Measurements from ENCODE around the gene PTPRN2. TPM values are rescaled to one million over a fixed set of nuclear protein-coding genes. Genes with fewer than 3 reads are reported as not detected.
A peak's percentile ranks its signal among the peaks of the same experiment; 100 is the strongest.

Gene PTPRN2
- total and polyA plus RNA-seq, 7 donors: 0.47 to 0.82 (median 0.51) TPM

GRCh38 chr7:157543276-157543675 is 1044.3 kb downstream of the PTPRN2 start:
- no peak overlapping the region for H3K4me3 ChIP-seq
- H3K36me3 ChIP-seq (ENCODE audit: insufficient read depth in 1 of 2, low read depth in 1 of 2): no peaks in the 10 kb centered on the region
- intact Hi-C loops (cut with DNase I): no loop called here
- peaks cover 0 to 7% (median 2%) of the 10 kb centered on the region in 3 donors for H3K27me3 ChIP-seq (ENCODE audit: insufficient read depth in 3 of 3, low read length in 2 of 3)
- TF ChIP-seq, protein P1, sequence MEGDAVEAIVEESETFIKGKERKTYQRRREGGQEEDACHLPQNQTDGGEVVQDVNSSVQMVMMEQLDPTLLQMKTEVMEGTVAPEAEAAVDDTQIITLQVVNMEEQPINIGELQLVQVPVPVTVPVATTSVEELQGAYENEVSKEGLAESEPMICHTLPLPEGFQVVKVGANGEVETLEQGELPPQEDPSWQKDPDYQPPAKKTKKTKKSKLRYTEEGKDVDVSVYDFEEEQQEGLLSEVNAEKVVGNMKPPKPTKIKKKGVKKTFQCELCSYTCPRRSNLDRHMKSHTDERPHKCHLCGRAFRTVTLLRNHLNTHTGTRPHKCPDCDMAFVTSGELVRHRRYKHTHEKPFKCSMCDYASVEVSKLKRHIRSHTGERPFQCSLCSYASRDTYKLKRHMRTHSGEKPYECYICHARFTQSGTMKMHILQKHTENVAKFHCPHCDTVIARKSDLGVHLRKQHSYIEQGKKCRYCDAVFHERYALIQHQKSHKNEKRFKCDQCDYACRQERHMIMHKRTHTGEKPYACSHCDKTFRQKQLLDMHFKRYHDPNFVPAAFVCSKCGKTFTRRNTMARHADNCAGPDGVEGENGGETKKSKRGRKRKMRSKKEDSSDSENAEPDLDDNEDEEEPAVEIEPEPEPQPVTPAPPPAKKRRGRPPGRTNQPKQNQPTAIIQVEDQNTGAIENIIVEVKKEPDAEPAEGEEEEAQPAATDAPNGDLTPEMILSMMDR (IDR thresholded peaks at IDR 0.05): no peak
- DNase-seq (peak in 1 of 2 donors; percentile 45), ATAC-seq (no peak)
- H3K27ac ChIP-seq: no peak overlapping the region
- H3K4me1 ChIP-seq: no peaks in the 10 kb centered on the region
- 88 to 91% (median 91%) methylated on average over 11 of the region's 11 CpGs for WGBS, 3 donors
- no peaks in the 10 kb centered on the region for H3K9me3 ChIP-seq

GRCh38 chr7:157542068-157543021 is 1045.3 kb downstream of the PTPRN2 start:
- DNase-seq (peak in 1 of 2 donors; percentile 22), ATAC-seq (no peak)
- H3K9me3 ChIP-seq: no peaks in the 10 kb centered on the region
- H3K4me1 ChIP-seq: no peaks in the 10 kb centered on the region
- no peak overlapping the region for H3K27ac ChIP-seq
- 74 to 78% (median 78%) methylated on average over 33 of the region's 33 CpGs for WGBS, 3 donors
- peaks cover 0 to 7% (median 2%) of the 10 kb centered on the region in 3 donors for H3K27me3 ChIP-seq (ENCODE audit: insufficient read depth in 3 of 3, low read length in 2 of 3)
- TF ChIP-seq, protein P1 (IDR thresholded peaks at IDR 0.05): no peak
- H3K4me3 ChIP-seq: no peak overlapping the region
- H3K36me3 ChIP-seq (ENCODE audit: insufficient read depth in 1 of 2, low read depth in 1 of 2): no peaks in the 10 kb centered on the region
- intact Hi-C loops (cut with DNase I): no loop called here

- H3K27ac ChIP-seq: no peak overlapping the region
- WGBS, 3 donors: 86 to 90% (median 87%) methylated on average over 26 of the region's 26 CpGs
- intact Hi-C loops (cut with DNase I): no loop called here
- H3K9me3 ChIP-seq: no peaks in the 10 kb centered on the region
- H3K36me3 ChIP-seq (ENCODE audit: insufficient read depth in 1 of 2, low read depth in 1 of 2): no peaks in the 10 kb centered on the region
- TF ChIP-seq, protein P1 (IDR thresholded peaks at IDR 0.05): no peak
- no peak overlapping the region for H3K4me3 ChIP-seq
- ATAC-seq (no peak), DNase-seq (peak in 1 of 2 donors; percentile 28)
- H3K4me1 ChIP-seq: no peaks in the 10 kb centered on the region
- H3K27me3 ChIP-seq (ENCODE audit: insufficient read depth in 3 of 3, low read length in 2 of 3): peaks cover 0 to 7% (median 2%) of the 10 kb centered on the region in 3 donors
Observed at GRCh38 chr7:157541295-157542067, 1046.1 kb downstream of the PTPRN2 start.

GRCh38 chr7:157540606-157541294 is 1046.9 kb downstream of the PTPRN2 start:
- 58 to 60% (median 59%) methylated on average over 31 to 32 of the region's 32 CpGs for WGBS, 3 donors
- peak in 1 of 2 donors; percentile 29 for DNase-seq
- intact Hi-C loops (cut with DNase I): no loop called here
- Histone ChIP-seq H3K4me3 (no peak overlapping the region), H3K36me3 (ENCODE audit: insufficient read depth in 1 of 2, low read depth in 1 of 2) (no peaks in the 10 kb centered on the region), H3K27me3 (ENCODE audit: insufficient read depth in 3 of 3, low read length in 2 of 3) (peaks cover 0 to 7% (median 2%) of the 10 kb centered on the region in 3 donors), H3K9me3 (no peaks in the 10 kb centered on the region), H3K4me1 (no peaks in the 10 kb centered on the region), H3K27ac (no peak overlapping the region)
- TF ChIP-seq, protein P1 (IDR thresholded peaks at IDR 0.05): no peak
- ATAC-seq: no peak

Data from psoas muscle (tissue), 8 donors.